Stimulated activated naive CD8-positive, alpha-beta T cell treated with anti-CD3 and anti-CD28 coated beads, Interleukin-15, Interleukin-2, amounts not matched to agents 100 ng/mL and 50 ng/mL, for 24 hours (primary cell): ENCODE measurements around the gene DLG2.
A peak's percentile ranks its signal among the peaks of the same experiment; 100 is the strongest.
"Not testable (repeated sequence)": the region's sequence is repeated elsewhere in the genome, so short reads cannot be mapped to it uniquely, and the experiment has no call there.

Experiments
- H3K27ac Mint-ChIP-seq: one replicate; pipeline ENCODE4 v1.8.0; 2021; ENCODE audit warnings: mild to moderate bottlenecking, mixed read lengths
- H3K27me3 Mint-ChIP-seq: one replicate; pipeline ENCODE4 v1.8.0; 2021; ENCODE audit warnings: mixed read lengths
- H3K36me3 Mint-ChIP-seq: one replicate; pipeline ENCODE4 v1.8.0; 2021; ENCODE audit warnings: low read depth, mixed read lengths
- H3K4me1 Mint-ChIP-seq: one replicate; pipeline ENCODE4 v1.8.0; 2021; ENCODE audit warnings: low read depth, mixed read lengths
- H3K4me3 Mint-ChIP-seq: one replicate; pipeline ENCODE4 v1.8.0; 2021; ENCODE audit warnings: mild to moderate bottlenecking, mixed read lengths
- H3K9me3 Mint-ChIP-seq: one replicate; pipeline ENCODE4 v1.8.0; 2021; ENCODE audit warnings: mixed read lengths

DLG2 gene

GRCh38 chr11:85606237-85606636, 20.9 kb downstream of the DLG2 start:
- H3K27me3 Mint-ChIP-seq, H3K36me3 Mint-ChIP-seq, H3K27ac Mint-ChIP-seq, H3K4me3 Mint-ChIP-seq, H3K9me3 Mint-ChIP-seq, H3K4me1 Mint-ChIP-seq: not testable (repeated sequence)

- Mint-ChIP-seq H3K27me3 (no peaks in the 10 kb centered on the region), H3K27ac (no peak overlapping the region), H3K4me1 (no peaks in the 10 kb centered on the region)
Observed at GRCh38 chr11:85603220-85603619, 23.9 kb downstream of the DLG2 start.

GRCh38 chr11:85602526-85603213, 24.5 kb downstream of the DLG2 start:
- H3K27me3 Mint-ChIP-seq = no peaks in the 10 kb centered on the region
- H3K36me3 Mint-ChIP-seq = no peaks in the 10 kb centered on the region
- H3K4me1 Mint-ChIP-seq = no peaks in the 10 kb centered on the region
- H3K27ac Mint-ChIP-seq = no peak overlapping the region
- H3K4me3 Mint-ChIP-seq = no peak overlapping the region
- H3K9me3 Mint-ChIP-seq = no peaks in the 10 kb centered on the region

More at GRCh38 chr11:85603220-85603619, 23.9 kb downstream of the DLG2 start:
- H3K9me3 Mint-ChIP-seq = no peaks in the 10 kb centered on the region
- no peaks in the 10 kb centered on the region for H3K36me3 Mint-ChIP-seq
- no peak overlapping the region for H3K4me3 Mint-ChIP-seq

GRCh38 chr11:85599083-85599482, 28.1 kb downstream of the DLG2 start:
- H3K27ac Mint-ChIP-seq = no peak overlapping the region
- H3K9me3 Mint-ChIP-seq = no peaks in the 10 kb centered on the region
- H3K4me3 Mint-ChIP-seq = no peak overlapping the region
- H3K36me3 Mint-ChIP-seq = no peaks in the 10 kb centered on the region
- H3K4me1 Mint-ChIP-seq = no peaks in the 10 kb centered on the region
- no peaks in the 10 kb centered on the region for H3K27me3 Mint-ChIP-seq

- Mint-ChIP-seq H3K4me3 (no peak overlapping the region), H3K4me1 (no peaks in the 10 kb centered on the region), H3K27ac (no peak overlapping the region), H3K27me3 (no peaks in the 10 kb centered on the region), H3K36me3 (no peaks in the 10 kb centered on the region), H3K9me3 (no peaks in the 10 kb centered on the region)
Observed at GRCh38 chr11:85596886-85597285, 30.3 kb downstream of the DLG2 start.

GRCh38 chr11:85595285-85595884, 31.8 kb downstream of the DLG2 start:
- Mint-ChIP-seq H3K9me3 (no peaks in the 10 kb centered on the region), H3K27ac (no peak overlapping the region), H3K4me1 (no peaks in the 10 kb centered on the region), H3K27me3 (no peaks in the 10 kb centered on the region), H3K36me3 (no peaks in the 10 kb centered on the region), H3K4me3 (no peak overlapping the region)

- peaks cover 8% of the 10 kb centered on the region for H3K27me3 Mint-ChIP-seq
- H3K9me3 Mint-ChIP-seq = peaks cover 9% of the 10 kb centered on the region
- H3K36me3 Mint-ChIP-seq = no peaks in the 10 kb centered on the region
- H3K27ac Mint-ChIP-seq = no peak overlapping the region
- no peaks in the 10 kb centered on the region for H3K4me1 Mint-ChIP-seq
- no peak overlapping the region for H3K4me3 Mint-ChIP-seq
Observed at GRCh38 chr11:85590848-85591483, 36.2 kb downstream of the DLG2 start.

GRCh38 chr11:85589373-85589772, 37.8 kb downstream of the DLG2 start:
- Mint-ChIP-seq H3K36me3 (no peaks in the 10 kb centered on the region), H3K27ac (no peak overlapping the region), H3K27me3 (peaks cover 8% of the 10 kb centered on the region), H3K4me1 (no peaks in the 10 kb centered on the region), H3K9me3 (peaks cover 10% of the 10 kb centered on the region), H3K4me3 (no peak overlapping the region)

GRCh38 chr11:85582111-85582510, 45.0 kb downstream of the DLG2 start:
- Mint-ChIP-seq H3K27me3 (peaks cover 3% of the 10 kb centered on the region), H3K36me3 (no peaks in the 10 kb centered on the region), H3K4me1 (no peaks in the 10 kb centered on the region), H3K4me3 (no peak overlapping the region), H3K9me3 (peaks cover 10% of the 10 kb centered on the region), H3K27ac (peak overlapping the region; percentile 19)

- H3K4me1 Mint-ChIP-seq = no peaks in the 10 kb centered on the region
- H3K36me3 Mint-ChIP-seq = no peaks in the 10 kb centered on the region
- H3K27me3 Mint-ChIP-seq = peaks cover 12% of the 10 kb centered on the region
- H3K4me3 Mint-ChIP-seq = no peak overlapping the region
- no peak overlapping the region for H3K27ac Mint-ChIP-seq
- H3K9me3 Mint-ChIP-seq = no peaks in the 10 kb centered on the region
Observed at GRCh38 chr11:85575388-85575787, 51.8 kb downstream of the DLG2 start.

- H3K4me3 Mint-ChIP-seq = no peak overlapping the region
- no peaks in the 10 kb centered on the region for H3K36me3 Mint-ChIP-seq
- H3K27me3 Mint-ChIP-seq = peaks cover 16% of the 10 kb centered on the region
- no peak overlapping the region for H3K27ac Mint-ChIP-seq
- H3K9me3 Mint-ChIP-seq = no peaks in the 10 kb centered on the region
- peaks cover 12% of the 10 kb centered on the region for H3K4me1 Mint-ChIP-seq
Observed at GRCh38 chr11:85572056-85572455, 55.1 kb downstream of the DLG2 start.

- H3K9me3 Mint-ChIP-seq = no peaks in the 10 kb centered on the region
- no peak overlapping the region for H3K4me3 Mint-ChIP-seq
- peaks cover 12% of the 10 kb centered on the region for H3K4me1 Mint-ChIP-seq
Observed at GRCh38 chr11:85569525-85569924, 57.6 kb downstream of the DLG2 start.

GRCh38 chr11:85558411-85558810, 68.7 kb downstream of the DLG2 start:
- H3K4me3 Mint-ChIP-seq = no peak overlapping the region
- no peaks in the 10 kb centered on the region for H3K36me3 Mint-ChIP-seq
- H3K4me1 Mint-ChIP-seq = no peaks in the 10 kb centered on the region
- H3K9me3 Mint-ChIP-seq = no peaks in the 10 kb centered on the region
- H3K27me3 Mint-ChIP-seq = no peaks in the 10 kb centered on the region
- no peak overlapping the region for H3K27ac Mint-ChIP-seq

More at GRCh38 chr11:85569525-85569924, 57.6 kb downstream of the DLG2 start:
- Mint-ChIP-seq H3K27me3 (peaks cover 13% of the 10 kb centered on the region), H3K27ac (no peak overlapping the region), H3K36me3 (no peaks in the 10 kb centered on the region)

- Mint-ChIP-seq H3K27ac (no peak overlapping the region), H3K4me1 (no peaks in the 10 kb centered on the region), H3K9me3 (peaks cover 5% of the 10 kb centered on the region), H3K27me3 (no peaks in the 10 kb centered on the region), H3K4me3 (no peak overlapping the region), H3K36me3 (no peaks in the 10 kb centered on the region)
Observed at GRCh38 chr11:85551881-85552280, 75.3 kb downstream of the DLG2 start.

- Mint-ChIP-seq H3K4me3 (no peak overlapping the region), H3K27me3 (no peaks in the 10 kb centered on the region), H3K36me3 (no peaks in the 10 kb centered on the region), H3K9me3 (peaks cover 4% of the 10 kb centered on the region), H3K4me1 (no peaks in the 10 kb centered on the region), H3K27ac (no peak overlapping the region)
Observed at GRCh38 chr11:85541683-85542082, 85.5 kb downstream of the DLG2 start.
